Effector CD8-positive, alpha-beta T cell (primary cell): ENCODE data around the gene ITGA1.
"Not testable (repeated sequence)": the region's sequence is repeated elsewhere in the genome, so short reads cannot be mapped to it uniquely, and the experiment has no call there.

Experiments
- DNase-seq: peaks from one replicate; lab custom pipeline; 2025; lab: John Stamatoyannopoulos, UW
- total RNA-seq, 4 experiments: gene quantifications; one replicate each; lab custom pipeline; 2026; lab: John Stamatoyannopoulos, UW

Gene ITGA1
- 52.2 to 122 (median 80.0) reads per million in 4 experiments for total RNA-seq

- peak; percentile 58 for DNase-seq
Observed at GRCh38 chr5:52787600-52788504, at the start of gene ITGA1, which contains the start of gene PELO. Gene ITGA1 (plus strand): TSS chr5:52787916. CDS start chr5:52788354, 438 bp downstream. Gene PELO (plus strand): TSS chr5:52787916. CDS start chr5:52800395, 12,479 bp downstream.

GRCh38 chr5:52738095-52738506, 49.6 kb upstream of the ITGA1 start:
- no peak for DNase-seq

GRCh38 chr5:52740007-52740406, 47.7 kb upstream of the ITGA1 start:
- DNase-seq, result no peak

DNA sequence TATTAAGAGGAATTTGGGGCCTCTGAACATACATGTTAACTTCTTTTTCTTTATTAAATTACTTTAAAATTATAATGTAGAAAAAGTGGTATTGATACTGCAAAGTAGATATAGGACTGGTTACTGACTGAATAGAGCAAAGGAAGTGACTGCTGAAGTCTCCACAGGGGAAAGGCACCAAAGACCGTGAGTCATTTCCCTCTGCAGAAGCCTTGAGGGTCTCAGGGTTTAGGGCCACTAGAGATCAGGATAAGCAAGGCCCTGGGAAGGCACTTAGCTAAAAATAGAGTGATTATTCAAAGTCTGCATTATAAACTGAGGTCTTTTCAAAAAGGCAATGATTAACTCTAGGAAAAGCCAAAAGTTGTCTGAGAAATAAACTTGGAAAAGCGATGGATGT, 44.7 kb upstream of the ITGA1 start:
- DNase-seq, result no peak

- DNase-seq, result no peak
Observed at GRCh38 chr5:52743529-52743928, 44.2 kb upstream of the ITGA1 start.

DNA sequence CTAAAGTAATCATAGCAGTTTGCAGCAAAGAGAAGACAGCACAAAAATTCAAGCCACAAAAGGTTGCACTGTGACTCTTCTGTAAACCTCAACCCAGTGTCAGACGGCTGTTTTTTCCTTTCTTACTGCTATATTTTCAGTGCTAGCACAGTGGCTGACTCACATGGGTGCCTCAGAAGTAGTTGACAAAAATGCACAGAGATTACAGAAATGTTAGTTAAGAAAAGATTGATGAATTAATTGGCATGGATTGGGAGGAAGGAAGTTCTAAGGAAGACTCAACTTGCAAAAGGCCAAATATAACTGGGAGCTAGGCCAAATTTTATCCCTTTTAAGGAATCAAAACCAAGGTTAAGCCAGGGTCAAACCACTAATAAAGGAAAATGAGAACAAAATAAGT, 43.7 kb upstream of the ITGA1 start:
- no peak for DNase-seq

GRCh38 chr5:52744867-52745458, 42.8 kb upstream of the ITGA1 start:
- DNase-seq, result not testable (repeated sequence)

- DNase-seq, result no peak
Observed at GRCh38 chr5:52746539-52746938, 41.2 kb upstream of the ITGA1 start.

GRCh38 chr5:52748590-52748989, 39.1 kb upstream of the ITGA1 start:
- no peak for DNase-seq

DNA sequence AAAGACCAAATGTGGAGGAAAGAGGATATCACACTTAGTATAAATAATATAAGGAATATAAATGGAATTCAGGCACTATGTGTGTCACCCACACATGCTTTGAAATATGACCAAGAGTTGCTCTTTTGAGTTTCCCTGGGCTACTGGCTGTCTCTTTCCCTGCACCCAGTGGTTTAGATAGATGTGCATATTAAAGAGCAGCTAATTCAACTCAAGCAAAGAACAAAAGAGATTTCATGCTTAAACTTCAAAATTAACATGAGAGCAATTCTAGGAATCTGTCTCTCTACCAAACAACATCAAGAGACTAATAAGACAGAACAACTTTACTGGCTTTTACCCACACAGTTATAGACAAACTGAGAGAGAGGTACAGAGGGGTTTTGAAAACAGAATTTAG, 38.0 kb upstream of the ITGA1 start:
- no peak for DNase-seq

GRCh38 chr5:52751137-52751536, 36.6 kb upstream of the ITGA1 start:
- no peak for DNase-seq

- DNase-seq, result no peak
Observed at GRCh38 chr5:52754051-52754450, 33.7 kb upstream of the ITGA1 start.

GRCh38 chr5:52757527-52757926, 30.2 kb upstream of the ITGA1 start:
- no peak for DNase-seq

DNA sequence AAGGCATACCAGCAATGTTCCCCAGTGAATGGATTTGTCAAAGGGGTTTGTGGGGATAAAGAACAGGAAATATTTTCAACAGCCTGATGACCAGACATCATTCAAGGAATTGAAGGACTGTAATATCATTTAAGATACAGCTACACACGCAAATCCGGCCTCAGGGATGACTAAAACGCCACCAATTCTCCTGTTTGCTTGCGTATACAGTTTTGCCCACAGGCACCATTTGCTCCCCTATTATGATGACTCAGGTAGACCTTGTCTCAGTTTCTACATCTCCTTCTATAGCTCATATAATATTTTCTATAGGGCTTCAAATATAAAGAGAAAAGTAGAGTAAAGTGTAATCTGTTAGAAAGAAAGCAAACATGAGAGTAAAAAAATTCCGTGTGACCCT, 29.7 kb upstream of the ITGA1 start:
- DNase-seq, result no peak

- no peak for DNase-seq
Observed at GRCh38 chr5:52759331-52759730, 28.4 kb upstream of the ITGA1 start.

GRCh38 chr5:52760695-52761366, 26.9 kb upstream of the ITGA1 start:
- DNase-seq, result no peak

GRCh38 chr5:52767217-52767743, 20.4 kb upstream of the ITGA1 start:
- no peak for DNase-seq

- no peak for DNase-seq
Observed at GRCh38 chr5:52767766-52768480, 19.8 kb upstream of the ITGA1 start.

- DNase-seq, result no peak
Observed at GRCh38 chr5:52769061-52769460, 18.7 kb upstream of the ITGA1 start.

GRCh38 chr5:52770287-52770939, 17.3 kb upstream of the ITGA1 start:
- no peak for DNase-seq
